ENCODE data around the gene NRDE2. TPM values are rescaled to one million over a fixed set of nuclear protein-coding genes. Genes with fewer than 3 reads are reported as not detected.

Gene NRDE2
- total RNA-seq, 1 donor from 2014 or later, result 35.3 TPM

DNA sequence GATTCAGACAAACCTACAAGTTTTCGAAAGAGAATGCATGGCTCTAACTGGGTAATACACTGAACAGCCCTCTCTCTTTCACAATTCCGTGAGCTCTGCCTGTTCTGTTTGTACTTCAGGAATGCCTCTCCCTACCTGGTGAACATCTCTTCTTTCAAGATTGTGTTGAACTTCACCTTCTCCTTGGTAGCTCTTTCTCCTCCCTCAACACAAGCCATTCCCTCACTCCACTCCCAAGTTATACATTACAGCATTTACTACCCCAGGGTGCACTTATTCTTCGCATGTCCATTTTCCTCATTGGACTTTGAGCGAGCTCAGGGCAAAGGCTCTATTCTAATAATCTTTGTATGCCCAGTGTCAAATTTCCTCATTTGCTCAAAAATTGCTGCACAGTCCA, 28.3 kb downstream of the NRDE2 start:
- POLR2A ChIA-PET, result no interaction called here
- Mint-ChIP-seq H3K4me1 (peaks cover 6% of the 10 kb centered on the region), H3K9me3 (no peaks in the 10 kb centered on the region), H3K36me3 (ENCODE audit: low read depth) (peaks cover 76% of the 10 kb centered on the region), H3K27me3 (no peaks in the 10 kb centered on the region), H3K27ac (no peak overlapping the region), H3K4me3 (no peak overlapping the region)
- no peak for DNase-seq
- TF ChIP-seq, protein P1, sequence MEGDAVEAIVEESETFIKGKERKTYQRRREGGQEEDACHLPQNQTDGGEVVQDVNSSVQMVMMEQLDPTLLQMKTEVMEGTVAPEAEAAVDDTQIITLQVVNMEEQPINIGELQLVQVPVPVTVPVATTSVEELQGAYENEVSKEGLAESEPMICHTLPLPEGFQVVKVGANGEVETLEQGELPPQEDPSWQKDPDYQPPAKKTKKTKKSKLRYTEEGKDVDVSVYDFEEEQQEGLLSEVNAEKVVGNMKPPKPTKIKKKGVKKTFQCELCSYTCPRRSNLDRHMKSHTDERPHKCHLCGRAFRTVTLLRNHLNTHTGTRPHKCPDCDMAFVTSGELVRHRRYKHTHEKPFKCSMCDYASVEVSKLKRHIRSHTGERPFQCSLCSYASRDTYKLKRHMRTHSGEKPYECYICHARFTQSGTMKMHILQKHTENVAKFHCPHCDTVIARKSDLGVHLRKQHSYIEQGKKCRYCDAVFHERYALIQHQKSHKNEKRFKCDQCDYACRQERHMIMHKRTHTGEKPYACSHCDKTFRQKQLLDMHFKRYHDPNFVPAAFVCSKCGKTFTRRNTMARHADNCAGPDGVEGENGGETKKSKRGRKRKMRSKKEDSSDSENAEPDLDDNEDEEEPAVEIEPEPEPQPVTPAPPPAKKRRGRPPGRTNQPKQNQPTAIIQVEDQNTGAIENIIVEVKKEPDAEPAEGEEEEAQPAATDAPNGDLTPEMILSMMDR (IDR thresholded peaks at IDR 0.05), result no peak
- ATAC-seq (ENCODE audit: low read depth), result no peak
- intact Hi-C loops (cut with micrococcal nuclease), result no loop called here
- CTCF ChIA-PET, result no interaction called here

DNA sequence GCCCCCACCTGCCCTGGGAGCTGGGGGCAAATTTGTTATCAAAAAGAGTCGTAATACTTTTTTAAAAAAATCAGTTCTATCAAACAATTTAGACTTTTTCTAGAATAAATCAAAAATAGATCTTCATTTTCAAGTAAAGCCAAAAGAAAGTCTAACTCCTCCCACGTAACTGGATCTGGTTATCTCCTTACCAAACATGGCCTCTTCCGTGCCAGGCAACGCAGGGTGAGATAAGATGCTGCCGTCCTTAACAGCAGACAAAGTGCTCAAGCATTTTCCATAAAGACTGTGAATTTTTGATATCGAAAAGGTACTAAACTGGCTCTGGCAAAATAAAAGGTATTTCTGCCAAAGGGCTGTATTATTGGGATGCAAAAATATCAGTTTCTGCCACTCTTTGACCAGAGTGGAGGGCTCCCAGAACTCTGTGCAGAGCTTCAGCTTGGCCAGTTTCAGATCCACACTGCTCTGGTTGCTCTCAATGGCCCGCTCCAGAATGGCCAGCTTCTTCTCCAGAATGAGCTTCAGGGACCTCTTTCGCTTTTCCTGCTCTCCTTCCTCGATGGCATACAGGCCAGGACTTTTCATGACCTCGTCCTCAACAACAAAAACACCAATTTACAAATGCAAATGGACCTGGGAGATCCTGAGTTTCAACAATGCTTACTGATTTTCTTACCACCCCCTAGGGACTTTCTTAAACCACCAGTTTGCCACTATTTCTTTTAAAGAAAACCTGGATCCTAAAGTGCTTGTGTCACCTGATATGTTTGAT, 29.0 kb downstream of the NRDE2 start:
- no peak overlapping the region for H3K27ac Mint-ChIP-seq
- ATAC-seq (ENCODE audit: low read depth) (no peak), DNase-seq (no peak)
- H3K4me1 Mint-ChIP-seq, result peaks cover 6% of the 10 kb centered on the region
- peaks cover 76% of the 10 kb centered on the region for H3K36me3 Mint-ChIP-seq (ENCODE audit: low read depth)
- POLR2A ChIA-PET, result interaction anchor here (1.6 kb wide), 1 partner anchor 81 kb away, joined by 4 read pairs; no protein-coding TSS in a partner anchor
- H3K9me3 Mint-ChIP-seq, result no peaks in the 10 kb centered on the region
- CTCF ChIA-PET, result interaction anchor here (1.0 to 1.5 kb wide), 2 partner anchors 14 to 394 kb away, joined by 3 to 4 read pairs; no protein-coding TSS in a partner anchor
- H3K4me3 Mint-ChIP-seq, result no peak overlapping the region
- intact Hi-C loops (cut with micrococcal nuclease), result no loop called here
- TF ChIP-seq, protein P1 (IDR thresholded peaks at IDR 0.05), result no peak
- H3K27me3 Mint-ChIP-seq, result no peaks in the 10 kb centered on the region

DNA sequence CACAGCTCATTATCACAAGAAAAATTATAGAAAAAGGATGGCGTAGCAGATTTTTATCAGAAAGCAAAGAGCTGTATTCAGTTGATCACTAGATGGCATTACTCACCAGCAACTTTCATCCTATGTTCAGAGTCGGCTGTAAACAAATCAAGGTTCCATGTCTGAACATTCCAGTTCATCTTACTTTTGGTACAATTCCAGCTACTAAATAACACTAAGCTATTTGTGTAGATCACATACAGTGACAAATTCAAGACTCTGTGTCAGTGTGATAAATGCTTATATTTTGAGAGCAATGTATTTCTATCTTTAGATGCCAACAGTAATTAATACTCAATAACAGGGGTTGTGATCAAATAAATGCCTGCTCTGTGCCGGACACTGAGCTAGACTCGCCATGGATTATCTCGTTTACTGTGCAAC, 30.1 kb downstream of the NRDE2 start:
- no peak overlapping the region for H3K27ac Mint-ChIP-seq
- H3K27me3 Mint-ChIP-seq, result no peaks in the 10 kb centered on the region
- peaks cover 6% of the 10 kb centered on the region for H3K4me1 Mint-ChIP-seq
- ATAC-seq (ENCODE audit: low read depth) (no peak), DNase-seq (no peak)
- POLR2A ChIA-PET, result interaction anchor here (1.6 kb wide), 1 partner anchor 82 kb away, joined by 4 read pairs; no protein-coding TSS in a partner anchor
- intact Hi-C loops (cut with micrococcal nuclease), result loop anchor here (1.0 kb wide), 3 partner anchors 97 to 457 kb away; no protein-coding TSS in a partner anchor
- CTCF ChIA-PET, result interaction anchor here (0.6 to 1.9 kb wide), 5 partner anchors 15 to 457 kb away, joined by 4 to 12 read pairs (median 5); no protein-coding TSS in a partner anchor
- H3K4me3 Mint-ChIP-seq, result no peak overlapping the region
- no peaks in the 10 kb centered on the region for H3K9me3 Mint-ChIP-seq
- peaks cover 80% of the 10 kb centered on the region for H3K36me3 Mint-ChIP-seq (ENCODE audit: low read depth)
- TF ChIP-seq, protein P1 (IDR thresholded peaks at IDR 0.05), result no peak

DNA sequence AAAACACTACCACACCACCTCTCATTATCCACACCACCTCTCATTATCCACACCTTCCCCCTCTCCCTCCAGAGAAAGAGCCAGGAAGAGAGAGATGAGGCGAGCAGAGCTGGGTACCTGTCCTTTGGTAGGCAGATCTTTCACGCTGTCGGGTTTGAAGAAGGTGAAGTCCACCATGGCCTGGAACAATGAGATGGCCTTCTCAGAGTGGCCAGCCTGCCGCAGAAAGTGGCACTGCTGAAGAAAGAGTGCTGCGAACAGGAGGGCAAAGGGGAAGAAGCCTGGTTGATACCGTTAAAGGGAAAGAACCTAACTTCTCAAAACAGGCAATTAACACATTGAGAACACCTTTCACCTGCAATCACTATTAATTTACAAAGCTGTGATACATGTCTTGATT, 30.6 kb downstream of the NRDE2 start:
- POLR2A ChIA-PET, result interaction anchor here (0.6 to 1.6 kb wide), 2 partner anchors 31 to 83 kb away, joined by 3 to 4 read pairs; partner anchors contain the start of gene NRDE2

More for the DNA sequence above, 30.6 kb downstream of the NRDE2 start:
- Mint-ChIP-seq H3K4me3 (no peak overlapping the region), H3K36me3 (ENCODE audit: low read depth) (peaks cover 83% of the 10 kb centered on the region), H3K9me3 (no peaks in the 10 kb centered on the region), H3K4me1 (peaks cover 6% of the 10 kb centered on the region), H3K27ac (no peak overlapping the region), H3K27me3 (no peaks in the 10 kb centered on the region)
- TF ChIP-seq, protein P1 (IDR thresholded peaks at IDR 0.05), result no peak
- no peak for DNase-seq
- ATAC-seq (ENCODE audit: low read depth), result no peak
- CTCF ChIA-PET, result interaction anchor here (1.2 to 1.9 kb wide), 4 partner anchors 16 to 458 kb away, joined by 4 to 12 read pairs (median 8); no protein-coding TSS in a partner anchor
- intact Hi-C loops (cut with micrococcal nuclease), result loop anchor here (1.0 kb wide), 3 partner anchors 97 to 457 kb away; no protein-coding TSS in a partner anchor
